Parathyroid adenoma (tissue), 2 donors: ENCODE data around the gene PLCL1.

Experiments
- H2AFZ ChIP-seq: fragments of 300-600 bp; sonication (generic); one replicate; pipeline ENCODE4 v1.7.0; 2017; ENCODE audit warnings: antibody characterized with exemption, mild to moderate bottlenecking
- H3K27ac ChIP-seq: fragments of 300-600 bp; sonication (generic); one replicate; pipeline ENCODE4 v1.7.0; 2017
- H3K27me3 ChIP-seq: fragments of 300-600 bp; sonication (generic); one replicate; pipeline ENCODE4 v1.7.0; 2017; ENCODE audit warnings: low read length; ENCODE audit not compliant: control insufficient read depth, insufficient read depth
- H3K36me3 ChIP-seq: fragments of 300-600 bp; sonication (generic); one replicate; pipeline ENCODE4 v1.7.0; 2017; ENCODE audit warnings: low read length; ENCODE audit not compliant: control insufficient read depth, insufficient read depth
- H3K4me1 ChIP-seq: fragments of 300-600 bp; sonication (generic); one replicate; pipeline ENCODE4 v1.7.0; 2017; ENCODE audit warnings: control low read depth
- H3K4me2 ChIP-seq: fragments of 300-600 bp; sonication (generic); one replicate; pipeline ENCODE4 v1.7.0; 2017; ENCODE audit warnings: low read length
- H3K4me3 ChIP-seq: fragments of 300-600 bp; sonication (generic); one replicate; pipeline ENCODE4 v1.7.0; 2017; ENCODE audit warnings: low read depth, low read length
- H3K79me2 ChIP-seq: fragments of 300-600 bp; sonication (generic); one replicate; pipeline ENCODE4 v1.7.0; 2017; ENCODE audit warnings: control low read depth
- H3K9ac ChIP-seq: fragments of 300-600 bp; sonication (generic); one replicate; pipeline ENCODE4 v1.7.0; 2017; ENCODE audit warnings: mild to moderate bottlenecking
- H3K9me3 ChIP-seq: fragments of 300-600 bp; sonication (generic); one replicate; pipeline ENCODE4 v1.7.0; 2017; ENCODE audit warnings: low read length; ENCODE audit not compliant: control insufficient read depth
- TF ChIP-seq, protein P1 (sequence below): fragments of 300-600 bp; sonication (generic); IDR thresholded peaks from one replicate; pipeline ENCODE4 v1.7.0; 2017; ENCODE audit warnings: antibody characterized with exemption, mild to moderate bottlenecking
- donor health status: primary hyperparathyroidism.

The PLCL1 gene

GRCh38 chr2:198106621-198107385, 302.4 kb downstream of the PLCL1 start:
- TF ChIP-seq, protein P1, sequence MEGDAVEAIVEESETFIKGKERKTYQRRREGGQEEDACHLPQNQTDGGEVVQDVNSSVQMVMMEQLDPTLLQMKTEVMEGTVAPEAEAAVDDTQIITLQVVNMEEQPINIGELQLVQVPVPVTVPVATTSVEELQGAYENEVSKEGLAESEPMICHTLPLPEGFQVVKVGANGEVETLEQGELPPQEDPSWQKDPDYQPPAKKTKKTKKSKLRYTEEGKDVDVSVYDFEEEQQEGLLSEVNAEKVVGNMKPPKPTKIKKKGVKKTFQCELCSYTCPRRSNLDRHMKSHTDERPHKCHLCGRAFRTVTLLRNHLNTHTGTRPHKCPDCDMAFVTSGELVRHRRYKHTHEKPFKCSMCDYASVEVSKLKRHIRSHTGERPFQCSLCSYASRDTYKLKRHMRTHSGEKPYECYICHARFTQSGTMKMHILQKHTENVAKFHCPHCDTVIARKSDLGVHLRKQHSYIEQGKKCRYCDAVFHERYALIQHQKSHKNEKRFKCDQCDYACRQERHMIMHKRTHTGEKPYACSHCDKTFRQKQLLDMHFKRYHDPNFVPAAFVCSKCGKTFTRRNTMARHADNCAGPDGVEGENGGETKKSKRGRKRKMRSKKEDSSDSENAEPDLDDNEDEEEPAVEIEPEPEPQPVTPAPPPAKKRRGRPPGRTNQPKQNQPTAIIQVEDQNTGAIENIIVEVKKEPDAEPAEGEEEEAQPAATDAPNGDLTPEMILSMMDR = no peak
- H3K27me3 ChIP-seq = no peaks in the 10 kb centered on the region
- no peak overlapping the region for H3K4me3 ChIP-seq
- H3K36me3 ChIP-seq = no peaks in the 10 kb centered on the region
- no peak overlapping the region for H3K9ac ChIP-seq
- H2AFZ ChIP-seq = no peak overlapping the region
- peaks cover 2% of the 10 kb centered on the region for H3K79me2 ChIP-seq
- H3K9me3 ChIP-seq = no peaks in the 10 kb centered on the region
- no peaks in the 10 kb centered on the region for H3K4me1 ChIP-seq
- H3K27ac ChIP-seq = no peak overlapping the region
- H3K4me2 ChIP-seq = no peak overlapping the region

GRCh38 chr2:198113316-198113715, 308.9 kb downstream of the PLCL1 start:
- no peaks in the 10 kb centered on the region for H3K27me3 ChIP-seq
- H3K79me2 ChIP-seq = no peaks in the 10 kb centered on the region
- H3K4me3 ChIP-seq = no peak overlapping the region
- no peaks in the 10 kb centered on the region for H3K9me3 ChIP-seq
- no peak overlapping the region for H3K4me2 ChIP-seq
- H3K36me3 ChIP-seq = no peaks in the 10 kb centered on the region
- no peak overlapping the region for H3K27ac ChIP-seq
- peaks cover 3% of the 10 kb centered on the region for H3K4me1 ChIP-seq
- H2AFZ ChIP-seq = no peak overlapping the region
- TF ChIP-seq, protein P1 = no peak
- no peak overlapping the region for H3K9ac ChIP-seq

DNA sequence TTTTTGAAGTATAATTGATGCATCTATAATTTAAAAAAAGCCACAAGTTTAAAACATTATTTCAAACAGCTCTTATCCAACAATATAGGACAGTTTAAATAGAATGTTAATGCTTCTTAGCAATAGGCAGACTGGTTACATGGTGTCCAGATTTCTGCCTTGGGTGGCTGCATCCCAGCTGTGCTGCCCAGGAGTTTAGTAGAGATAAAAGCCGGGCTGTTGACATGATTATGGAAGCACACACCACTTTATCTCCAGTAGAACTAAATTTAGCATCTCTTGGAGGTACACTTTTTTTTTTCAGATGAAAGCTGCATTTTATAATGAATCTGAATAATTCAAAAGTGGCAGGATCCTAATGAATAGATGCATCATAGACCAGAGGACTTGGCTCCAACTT, 309.7 kb downstream of the PLCL1 start:
- Histone ChIP-seq H3K9ac (no peak overlapping the region), H3K4me2 (no peak overlapping the region), H3K4me3 (no peak overlapping the region), H3K4me1 (peaks cover 3% of the 10 kb centered on the region), H3K79me2 (no peaks in the 10 kb centered on the region), H2AFZ (no peak overlapping the region), H3K9me3 (no peaks in the 10 kb centered on the region), H3K27ac (no peak overlapping the region), H3K36me3 (no peaks in the 10 kb centered on the region), H3K27me3 (no peaks in the 10 kb centered on the region)
- TF ChIP-seq, protein P1 = no peak

- Histone ChIP-seq H2AFZ (no peak overlapping the region), H3K36me3 (no peaks in the 10 kb centered on the region), H3K27ac (no peak overlapping the region), H3K4me2 (no peak overlapping the region), H3K4me1 (peaks cover 3% of the 10 kb centered on the region), H3K9me3 (no peaks in the 10 kb centered on the region), H3K9ac (no peak overlapping the region), H3K4me3 (no peak overlapping the region), H3K27me3 (no peaks in the 10 kb centered on the region), H3K79me2 (no peaks in the 10 kb centered on the region)
- TF ChIP-seq, protein P1 = no peak
These were observed 310.8 kb downstream of the PLCL1 start for GRCh38 chr2:198115201-198115600.

- Histone ChIP-seq H3K27me3 (no peaks in the 10 kb centered on the region), H3K9me3 (no peaks in the 10 kb centered on the region), H3K9ac (no peak overlapping the region), H3K4me3 (no peak overlapping the region), H2AFZ (no peak overlapping the region), H3K4me1 (peaks cover 3% of the 10 kb centered on the region), H3K79me2 (no peaks in the 10 kb centered on the region), H3K36me3 (no peaks in the 10 kb centered on the region), H3K4me2 (no peak overlapping the region), H3K27ac (no peak overlapping the region)
- TF ChIP-seq, protein P1 = no peak
These were observed 312.4 kb downstream of the PLCL1 start for GRCh38 chr2:198116756-198117155.
